Keratinocyte (primary cell): Measurements from ENCODE around the gene ST8SIA6. TPM values are rescaled to one million over a fixed set of nuclear protein-coding genes. Genes with fewer than 3 reads are reported as not detected.

Experiments
- DNase-seq: peaks from one replicate; pipeline ENCODE4 v3.0.0-alpha.2; 2011; ENCODE audit warnings: low read depth, missing footprints, low spot score
- FAIRE-seq: peaks from 2 replicates; lab custom pipeline; 2011; peaks lifted over from hg19 to GRCh38; lab: Jason Lieb, UNC
- H2AFZ ChIP-seq: 2 replicates; pipeline ENCODE4 v1.6.0; 2012; ENCODE audit warnings: low read length, control low read depth, inconsistent platforms; ENCODE audit not compliant: control insufficient read depth
- H3K27ac ChIP-seq: 2 replicates; pipeline ENCODE4 v1.5.1; 2011; ENCODE audit warnings: low read length; ENCODE audit not compliant: control insufficient read depth, insufficient read depth
- H3K27me3 ChIP-seq: 3 replicates; pipeline ENCODE4 v1.6.0; 2011; ENCODE audit warnings: low read length; ENCODE audit not compliant: control insufficient read depth, insufficient read depth; ENCODE audit errors: extremely low read depth
- H3K36me3 ChIP-seq, 2 experiments: 2 replicates in 1 of 2; 3 replicates in 1 of 2; pipeline ENCODE4 v1.5.1; 2011; ENCODE audit warnings: low read length in 2 of 2, mild to moderate bottlenecking in 1 of 2; ENCODE audit not compliant: control insufficient read depth in 2 of 2, insufficient read depth in 2 of 2; ENCODE audit errors: extremely low read depth in 1 of 2
- H3K4me1 ChIP-seq: 3 replicates; pipeline ENCODE4 v1.5.1; 2011; ENCODE audit warnings: low read length; ENCODE audit not compliant: control insufficient read depth, insufficient read depth; ENCODE audit errors: extremely low read depth
- H3K4me2 ChIP-seq: 3 replicates; pipeline ENCODE4 v1.6.0; 2011; ENCODE audit warnings: low read depth, low read length; ENCODE audit not compliant: control insufficient read depth, insufficient read depth; ENCODE audit errors: extremely low read depth
- H3K4me3 ChIP-seq, 3 experiments: fragments of 200-600 bp in 1 of 3; sonication (generic) in 1 of 3; 2 replicates in 2 of 3; 3 replicates in 1 of 3; pipeline ENCODE4 v1.5.1; 2011 to 2016; ENCODE audit warnings: low read length in 3 of 3, mild to moderate bottlenecking in 3 of 3, control low read depth in 2 of 3, inconsistent platforms in 1 of 3, low read depth in 1 of 3, mixed read lengths in 1 of 3, mixed run types in 1 of 3, moderate library complexity in 1 of 3; ENCODE audit not compliant: control insufficient read depth in 2 of 3, insufficient read depth in 2 of 3; ENCODE audit errors: extremely low read depth in 1 of 3
- H3K79me2 ChIP-seq: 2 replicates; pipeline ENCODE4 v1.6.0; 2012; ENCODE audit warnings: low read length; ENCODE audit not compliant: control insufficient read depth, insufficient read depth
- H3K9ac ChIP-seq: 3 replicates; pipeline ENCODE4 v1.6.0; 2011; ENCODE audit warnings: low read length; ENCODE audit not compliant: control insufficient read depth, insufficient read depth; ENCODE audit errors: extremely low read depth
- H3K9me1 ChIP-seq: 3 replicates; pipeline ENCODE4 v1.6.0; 2011; ENCODE audit warnings: low read length; ENCODE audit not compliant: control insufficient read depth, insufficient read depth; ENCODE audit errors: extremely low read depth
- H3K9me3 ChIP-seq: 2 replicates; pipeline ENCODE4 v1.5.1; 2012; ENCODE audit warnings: low read depth, low read length; ENCODE audit not compliant: control insufficient read depth
- H4K20me1 ChIP-seq: 3 replicates; pipeline ENCODE4 v1.6.0; 2011; ENCODE audit warnings: low read length; ENCODE audit not compliant: control insufficient read depth, insufficient read depth; ENCODE audit errors: extremely low read depth
- CTCF ChIP-seq, 3 experiments: IDR thresholded peaks in 1 of 3; conservative IDR thresholded peaks in 1 of 3; optimal IDR thresholded peaks in 1 of 3; 2 replicates in 2 of 3; 3 replicates in 1 of 3; pipeline versions ENCODE3 to v1.5.1; 2011; ENCODE audit warnings: low read length in 3 of 3, mild to moderate bottlenecking in 3 of 3, moderate library complexity in 2 of 3, control low read depth in 1 of 3, inconsistent platforms in 1 of 3; ENCODE audit not compliant: insufficient read depth in 2 of 3; ENCODE audit errors: extremely low read depth in 1 of 3
- EZH2 ChIP-seq: IDR thresholded peaks from one replicate; pipeline ENCODE4 v1.6.1; 2012; ENCODE audit warnings: inconsistent platforms, mild to moderate bottlenecking, low read length, moderate library complexity
- dilution Hi-C: fragments of 300-500 bp; cut with MboI; formaldehyde crosslinking; loops from one replicate; pipeline ENCODE4 v1.7.0; 2020; ENCODE audit warnings: low sequenced_read_pairs; ENCODE audit not compliant: extremely low pct_ligation_motif_present
- polyA plus RNA-seq, 5 experiments: library from polyadenylated mRNA; depleted of rRNA in 3 of 5; stranded (reverse) in 3 of 5; stranded (forward) in 1 of 5; unstranded in 1 of 5; fragments of >200 nt; gene quantifications; 1 replicate in 1 of 5; 2 replicates in 3 of 5; 3 replicates in 1 of 5; pipeline versions ENCODE4 v1.2.1 to v1.2.3, GENCODE V29; 2011 to 2012; ENCODE audit warnings: missing spikeins in 2 of 5, low read depth in 1 of 5, low replicate concordance in 1 of 5

The ST8SIA6 gene
- polyA plus RNA-seq, 1 donor (not counting 4 experiments of a cell fraction or from before 2014, with no cell fraction given): not detected

- H3K36me3 ChIP-seq: no peaks in the 10 kb centered on the region
- FAIRE-seq: no peak
- H3K27ac ChIP-seq: no peak overlapping the region
- H3K9me1 ChIP-seq: no peaks in the 10 kb centered on the region
- H3K4me1 ChIP-seq: no peaks in the 10 kb centered on the region
- no peaks in the 10 kb centered on the region for H3K9me3 ChIP-seq
- H3K79me2 ChIP-seq: no peaks in the 10 kb centered on the region
- H3K9ac ChIP-seq: no peak overlapping the region
- no peak for TF ChIP-seq EZH2
- no peak for TF ChIP-seq CTCF (optimal IDR thresholded peaks at IDR 0.05 in 1 of 3, IDR thresholded peaks at IDR 0.05 in 1 of 3, conservative IDR thresholded peaks at IDR 0.05 in 1 of 3; ENCODE audit: extremely low read depth in 1 of 3, insufficient read depth in 2 of 3, low read length in 3 of 3)
- DNase-seq: no peak
- H3K4me3 ChIP-seq: no peak overlapping the region
- no peak overlapping the region for H3K4me2 ChIP-seq
- H2AFZ ChIP-seq: no peak overlapping the region
- dilution Hi-C loops: no loop called here
- no peaks in the 10 kb centered on the region for H4K20me1 ChIP-seq
- H3K27me3 ChIP-seq: no peaks in the 10 kb centered on the region
These were observed 26.6 kb downstream of the ST8SIA6 start for GRCh38 chr10:17427666-17428350.

- no peak for FAIRE-seq
- Histone ChIP-seq H4K20me1 (no peaks in the 10 kb centered on the region), H3K9me3 (no peaks in the 10 kb centered on the region), H3K27me3 (no peaks in the 10 kb centered on the region), H3K9ac (no peak overlapping the region), H3K9me1 (no peaks in the 10 kb centered on the region), H3K4me3 (no peak overlapping the region), H3K4me2 (no peak overlapping the region), H3K27ac (no peak overlapping the region), H3K36me3 (no peaks in the 10 kb centered on the region), H3K79me2 (no peaks in the 10 kb centered on the region), H3K4me1 (no peaks in the 10 kb centered on the region), H2AFZ (no peak overlapping the region)
- no peak for TF ChIP-seq CTCF (optimal IDR thresholded peaks at IDR 0.05 in 1 of 3, IDR thresholded peaks at IDR 0.05 in 1 of 3, conservative IDR thresholded peaks at IDR 0.05 in 1 of 3; ENCODE audit: extremely low read depth in 1 of 3, insufficient read depth in 2 of 3, low read length in 3 of 3)
- no peak for TF ChIP-seq EZH2
- dilution Hi-C loops: no loop called here
- DNase-seq: no peak
These were observed 27.2 kb downstream of the ST8SIA6 start for GRCh38 chr10:17427201-17427600.
